22Rv1 (cell line): ENCODE data around the gene KRTAP5-5.

Experiments
- ZFX ChIP-seq: fragments of 450-650 bp; IDR thresholded peaks from 2 replicates; pipeline ENCODE4 v1.6.1; 2017; ENCODE audit warnings: antibody characterized with exemption, borderline replicate concordance
- TF ChIP-seq, protein P1 (sequence below): fragments of 450-650 bp; IDR thresholded peaks from 2 replicates; pipeline ENCODE4 v1.5.1; 2017; ENCODE audit warnings: mild to moderate bottlenecking

DNA sequence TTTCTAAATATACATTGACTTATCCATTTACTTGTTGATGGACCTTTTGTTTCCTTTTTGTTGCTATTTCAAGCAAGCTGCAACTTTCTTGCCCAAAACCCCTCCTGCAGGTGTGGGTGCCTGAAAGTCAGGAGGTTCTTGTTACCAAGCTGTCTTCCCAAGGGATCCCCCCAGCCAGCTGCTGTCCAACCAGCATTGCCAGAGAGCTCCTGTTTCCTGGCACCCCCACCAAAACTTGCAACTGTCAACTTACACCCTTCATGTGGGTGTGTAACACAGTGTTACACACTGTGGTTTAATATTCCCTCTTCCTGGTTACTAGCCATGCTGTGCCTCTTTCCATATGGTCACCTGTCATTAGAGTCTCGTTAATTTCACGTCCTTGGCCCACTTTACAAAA is 42.9 kb upstream of the KRTAP5-5 start:
- TF ChIP-seq, protein P1, sequence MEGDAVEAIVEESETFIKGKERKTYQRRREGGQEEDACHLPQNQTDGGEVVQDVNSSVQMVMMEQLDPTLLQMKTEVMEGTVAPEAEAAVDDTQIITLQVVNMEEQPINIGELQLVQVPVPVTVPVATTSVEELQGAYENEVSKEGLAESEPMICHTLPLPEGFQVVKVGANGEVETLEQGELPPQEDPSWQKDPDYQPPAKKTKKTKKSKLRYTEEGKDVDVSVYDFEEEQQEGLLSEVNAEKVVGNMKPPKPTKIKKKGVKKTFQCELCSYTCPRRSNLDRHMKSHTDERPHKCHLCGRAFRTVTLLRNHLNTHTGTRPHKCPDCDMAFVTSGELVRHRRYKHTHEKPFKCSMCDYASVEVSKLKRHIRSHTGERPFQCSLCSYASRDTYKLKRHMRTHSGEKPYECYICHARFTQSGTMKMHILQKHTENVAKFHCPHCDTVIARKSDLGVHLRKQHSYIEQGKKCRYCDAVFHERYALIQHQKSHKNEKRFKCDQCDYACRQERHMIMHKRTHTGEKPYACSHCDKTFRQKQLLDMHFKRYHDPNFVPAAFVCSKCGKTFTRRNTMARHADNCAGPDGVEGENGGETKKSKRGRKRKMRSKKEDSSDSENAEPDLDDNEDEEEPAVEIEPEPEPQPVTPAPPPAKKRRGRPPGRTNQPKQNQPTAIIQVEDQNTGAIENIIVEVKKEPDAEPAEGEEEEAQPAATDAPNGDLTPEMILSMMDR: no peak
- TF ChIP-seq ZFX: no peak
